ENCODE measurements around the gene CPB1.

The CPB1 gene

GRCh38 chr3:148901987-148902791 is 74.6 kb downstream of the CPB1 start:
- H3K9ac ChIP-seq (ENCODE audit: low read length), result no peak overlapping the region
- H2AK5ac ChIP-seq (ENCODE audit: low read length), result no peak overlapping the region
- no peak overlapping the region for H2BK120ac ChIP-seq (ENCODE audit: insufficient read depth, low read length, poor library complexity)
- no peak overlapping the region for H4K91ac ChIP-seq (ENCODE audit: low read depth, low read length)
- no peak overlapping the region for H3K4me2 ChIP-seq (ENCODE audit: low read length)
- H4K8ac ChIP-seq (ENCODE audit: low read depth, low read length), result no peak overlapping the region
- WGBS (ENCODE audit: extremely low coverage, insufficient coverage, insufficient read length), result no CpG with 5 or more reads among the region's 4 CpGs
- H3K18ac ChIP-seq (ENCODE audit: low read length), result no peak overlapping the region
- H3K79me1 ChIP-seq (ENCODE audit: low read length), result no peaks in the 10 kb centered on the region
- no peak overlapping the region for H3K23ac ChIP-seq (ENCODE audit: low read length)
- no peaks in the 10 kb centered on the region for H3K4me1 ChIP-seq (ENCODE audit: control insufficient read depth in 1 of 2, insufficient read depth in 2 of 2, low read length in 2 of 2)
- no peak overlapping the region for H2AFZ ChIP-seq (ENCODE audit: insufficient read depth, low read length, poor library complexity)
- H3K27ac ChIP-seq (ENCODE audit: low read depth, low read length), result no peak overlapping the region
- H3K14ac ChIP-seq (ENCODE audit: low read length), result no peak overlapping the region
- no peaks in the 10 kb centered on the region for H3K9me3 ChIP-seq (ENCODE audit: insufficient read depth, low read depth, low read length)
- H3K27me3 ChIP-seq (ENCODE audit: insufficient read depth, low read length), result no peaks in the 10 kb centered on the region
- no peak overlapping the region for H4K12ac ChIP-seq (ENCODE audit: low read depth, low read length)
- H3K4me3 ChIP-seq (ENCODE audit: low read depth, low read length), result no peak overlapping the region
- H2BK5ac ChIP-seq (ENCODE audit: low read depth, low read length, poor library complexity), result no peak overlapping the region
- H2BK12ac ChIP-seq (ENCODE audit: low read length), result no peak overlapping the region
- H3K79me2 ChIP-seq (ENCODE audit: control insufficient read depth, insufficient read depth, low read length, poor library complexity), result no peaks in the 10 kb centered on the region
- no peaks in the 10 kb centered on the region for H3K36me3 ChIP-seq (ENCODE audit: control insufficient read depth in 1 of 2, insufficient read depth in 2 of 2, low read length in 2 of 2)
- peak in 1 of 2 donors; percentile 20 for DNase-seq
- H3K4ac ChIP-seq (ENCODE audit: low read depth, low read length), result no peak overlapping the region

- no peak for DNase-seq
- no peak overlapping the region for H4K12ac ChIP-seq (ENCODE audit: low read depth, low read length)
- no peaks in the 10 kb centered on the region for H3K27me3 ChIP-seq (ENCODE audit: insufficient read depth, low read length)
- H3K4me2 ChIP-seq (ENCODE audit: low read length), result no peak overlapping the region
- H3K23ac ChIP-seq (ENCODE audit: low read length), result no peak overlapping the region
- WGBS (ENCODE audit: extremely low coverage, insufficient coverage, insufficient read length), result no CpG with 5 or more reads among the region's 2 CpGs
- H4K8ac ChIP-seq (ENCODE audit: low read depth, low read length), result no peak overlapping the region
- no peak overlapping the region for H2AFZ ChIP-seq (ENCODE audit: insufficient read depth, low read length, poor library complexity)
- no peaks in the 10 kb centered on the region for H3K36me3 ChIP-seq (ENCODE audit: control insufficient read depth in 1 of 2, insufficient read depth in 2 of 2, low read length in 2 of 2)
- H2BK12ac ChIP-seq (ENCODE audit: low read length), result no peak overlapping the region
- no peaks in the 10 kb centered on the region for H3K9me3 ChIP-seq (ENCODE audit: insufficient read depth, low read depth, low read length)
- no peak overlapping the region for H2BK5ac ChIP-seq (ENCODE audit: low read depth, low read length, poor library complexity)
- no peak overlapping the region for H3K27ac ChIP-seq (ENCODE audit: low read depth, low read length)
- no peak overlapping the region for H3K4me3 ChIP-seq (ENCODE audit: low read depth, low read length)
- H3K79me2 ChIP-seq (ENCODE audit: control insufficient read depth, insufficient read depth, low read length, poor library complexity), result no peaks in the 10 kb centered on the region
- no peak overlapping the region for H3K4ac ChIP-seq (ENCODE audit: low read depth, low read length)
- H2BK120ac ChIP-seq (ENCODE audit: insufficient read depth, low read length, poor library complexity), result no peak overlapping the region
- H3K14ac ChIP-seq (ENCODE audit: low read length), result no peak overlapping the region
- no peak overlapping the region for H3K18ac ChIP-seq (ENCODE audit: low read length)
- no peak overlapping the region for H4K91ac ChIP-seq (ENCODE audit: low read depth, low read length)
- no peaks in the 10 kb centered on the region for H3K4me1 ChIP-seq (ENCODE audit: control insufficient read depth in 1 of 2, insufficient read depth in 2 of 2, low read length in 2 of 2)
- H2AK5ac ChIP-seq (ENCODE audit: low read length), result no peak overlapping the region
- no peak overlapping the region for H3K9ac ChIP-seq (ENCODE audit: low read length)
- H3K79me1 ChIP-seq (ENCODE audit: low read length), result no peaks in the 10 kb centered on the region
Measured at GRCh38 chr3:148903022-148903442, 75.4 kb downstream of the CPB1 start.

GRCh38 chr3:148903941-148904340 is 76.3 kb downstream of the CPB1 start:
- Histone ChIP-seq H3K4ac (ENCODE audit: low read depth, low read length) (no peak overlapping the region), H2AFZ (ENCODE audit: insufficient read depth, low read length, poor library complexity) (no peak overlapping the region), H4K12ac (ENCODE audit: low read depth, low read length) (no peak overlapping the region), H2BK5ac (ENCODE audit: low read depth, low read length, poor library complexity) (no peak overlapping the region), H3K27me3 (ENCODE audit: insufficient read depth, low read length) (no peaks in the 10 kb centered on the region), H3K4me1 (ENCODE audit: control insufficient read depth in 1 of 2, insufficient read depth in 2 of 2, low read length in 2 of 2) (no peaks in the 10 kb centered on the region), H3K79me2 (ENCODE audit: control insufficient read depth, insufficient read depth, low read length, poor library complexity) (no peaks in the 10 kb centered on the region), H3K79me1 (ENCODE audit: low read length) (no peaks in the 10 kb centered on the region), H2AK5ac (ENCODE audit: low read length) (no peak overlapping the region), H2BK120ac (ENCODE audit: insufficient read depth, low read length, poor library complexity) (no peak overlapping the region), H3K23ac (ENCODE audit: low read length) (no peak overlapping the region), H3K14ac (ENCODE audit: low read length) (no peak overlapping the region), H3K27ac (ENCODE audit: low read depth, low read length) (no peak overlapping the region), H3K4me2 (ENCODE audit: low read length) (no peak overlapping the region), H3K4me3 (ENCODE audit: low read depth, low read length) (no peak overlapping the region), H4K91ac (ENCODE audit: low read depth, low read length) (no peak overlapping the region), H3K36me3 (ENCODE audit: control insufficient read depth in 1 of 2, insufficient read depth in 2 of 2, low read length in 2 of 2) (no peaks in the 10 kb centered on the region), H2BK12ac (ENCODE audit: low read length) (no peak overlapping the region), H3K18ac (ENCODE audit: low read length) (no peak overlapping the region), H3K9me3 (ENCODE audit: insufficient read depth, low read depth, low read length) (no peaks in the 10 kb centered on the region), H4K8ac (ENCODE audit: low read depth, low read length) (no peak overlapping the region), H3K9ac (ENCODE audit: low read length) (no peak overlapping the region)
- no peak for DNase-seq

DNA sequence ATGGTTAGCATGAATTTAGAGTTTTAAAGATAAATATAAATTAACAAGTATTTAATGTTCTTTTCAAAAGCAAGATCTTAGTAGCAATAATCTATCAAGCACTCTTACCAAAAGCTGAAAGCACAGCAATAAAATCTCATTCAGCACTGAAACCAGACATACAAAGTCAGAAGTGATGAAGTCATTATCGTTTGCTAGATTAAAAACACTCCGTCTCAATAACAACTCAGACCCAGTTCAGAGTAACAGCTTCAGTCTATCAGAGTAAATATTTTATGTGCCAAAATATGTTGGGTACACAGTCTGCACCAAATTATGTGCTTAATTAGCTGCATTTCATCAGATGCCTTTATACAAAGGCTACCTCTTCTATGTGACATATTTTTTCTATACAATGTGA is 79.1 kb downstream of the CPB1 start:
- H3K23ac ChIP-seq (ENCODE audit: low read length), result no peak overlapping the region
- H3K18ac ChIP-seq (ENCODE audit: low read length), result no peak overlapping the region
- H4K8ac ChIP-seq (ENCODE audit: low read depth, low read length), result no peak overlapping the region
- H2AFZ ChIP-seq (ENCODE audit: insufficient read depth, low read length, poor library complexity), result no peak overlapping the region
- no peak overlapping the region for H2BK12ac ChIP-seq (ENCODE audit: low read length)
- no peak overlapping the region for H4K91ac ChIP-seq (ENCODE audit: low read depth, low read length)
- H3K4me1 ChIP-seq (ENCODE audit: control insufficient read depth in 1 of 2, insufficient read depth in 2 of 2, low read length in 2 of 2), result no peaks in the 10 kb centered on the region
- no peak overlapping the region for H3K9ac ChIP-seq (ENCODE audit: low read length)
- H3K4me2 ChIP-seq (ENCODE audit: low read length), result no peak overlapping the region
- no CpG with 5 or more reads among the region's 2 CpGs for WGBS (ENCODE audit: extremely low coverage, insufficient coverage, insufficient read length)
- no peak overlapping the region for H3K27ac ChIP-seq (ENCODE audit: low read depth, low read length)
- H2BK120ac ChIP-seq (ENCODE audit: insufficient read depth, low read length, poor library complexity), result no peak overlapping the region
- H4K12ac ChIP-seq (ENCODE audit: low read depth, low read length), result no peak overlapping the region
- no peaks in the 10 kb centered on the region for H3K36me3 ChIP-seq (ENCODE audit: control insufficient read depth in 1 of 2, insufficient read depth in 2 of 2, low read length in 2 of 2)
- no peak overlapping the region for H3K14ac ChIP-seq (ENCODE audit: low read length)
- DNase-seq, result no peak
- H2BK5ac ChIP-seq (ENCODE audit: low read depth, low read length, poor library complexity), result no peak overlapping the region
- H3K79me1 ChIP-seq (ENCODE audit: low read length), result no peaks in the 10 kb centered on the region
- no peaks in the 10 kb centered on the region for H3K9me3 ChIP-seq (ENCODE audit: insufficient read depth, low read depth, low read length)
- no peaks in the 10 kb centered on the region for H3K27me3 ChIP-seq (ENCODE audit: insufficient read depth, low read length)
- no peaks in the 10 kb centered on the region for H3K79me2 ChIP-seq (ENCODE audit: control insufficient read depth, insufficient read depth, low read length, poor library complexity)
- H3K4ac ChIP-seq (ENCODE audit: low read depth, low read length), result no peak overlapping the region
- no peak overlapping the region for H2AK5ac ChIP-seq (ENCODE audit: low read length)
- no peak overlapping the region for H3K4me3 ChIP-seq (ENCODE audit: low read depth, low read length)
